Measurements from ENCODE around the gene XAGE1A.
"Not testable (repeated sequence)": the region's sequence is repeated elsewhere in the genome, so short reads cannot be mapped to it uniquely, and the experiment has no call there.

Gene XAGE1A

DNA sequence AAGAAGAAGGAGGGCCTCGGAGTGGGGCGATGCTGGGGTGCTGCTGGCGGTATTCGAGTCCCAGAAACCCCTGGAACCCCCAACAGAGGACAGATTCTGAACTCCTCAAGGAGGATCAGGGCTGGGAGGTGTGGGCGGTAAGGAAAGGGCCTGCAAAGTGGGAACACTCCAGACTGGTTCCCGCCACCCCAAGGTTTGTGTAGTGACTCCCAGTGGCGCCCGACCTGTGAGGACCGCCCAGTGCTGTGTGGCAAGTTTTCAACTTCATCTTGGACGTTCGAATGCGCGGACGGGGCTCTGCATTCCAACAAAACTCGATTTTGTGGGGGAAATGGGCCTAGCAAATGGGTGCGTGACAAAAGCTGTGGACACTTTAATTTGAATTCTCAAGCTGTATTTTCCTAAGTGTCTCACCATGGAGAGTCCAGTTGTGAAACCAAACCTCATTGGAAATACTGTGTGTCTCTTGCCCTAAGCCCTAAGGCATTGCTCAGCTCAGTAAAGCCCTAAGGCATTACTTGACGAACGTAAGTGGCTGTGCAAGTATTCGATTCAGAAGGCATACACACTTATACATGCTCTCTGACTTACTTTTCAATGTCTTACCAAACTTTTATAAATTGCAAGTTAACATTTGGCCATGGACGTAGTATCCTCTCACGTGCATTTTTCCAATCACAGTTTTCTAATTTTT is 48.7 kb downstream of the XAGE1A start:
- in situ Hi-C loops (cut with HindIII; ENCODE audit: low pct_unique_long_range_greater_than_20kb, low sequenced_read_pairs), result no loop called here
- TF ChIP-seq JUND (IDR thresholded peaks at IDR 0.05; ENCODE audit: low read depth), result no peak
- no peak for DNase-seq (ENCODE audit: low read depth in 1 of 2, low spot score in 1 of 2)

DNA sequence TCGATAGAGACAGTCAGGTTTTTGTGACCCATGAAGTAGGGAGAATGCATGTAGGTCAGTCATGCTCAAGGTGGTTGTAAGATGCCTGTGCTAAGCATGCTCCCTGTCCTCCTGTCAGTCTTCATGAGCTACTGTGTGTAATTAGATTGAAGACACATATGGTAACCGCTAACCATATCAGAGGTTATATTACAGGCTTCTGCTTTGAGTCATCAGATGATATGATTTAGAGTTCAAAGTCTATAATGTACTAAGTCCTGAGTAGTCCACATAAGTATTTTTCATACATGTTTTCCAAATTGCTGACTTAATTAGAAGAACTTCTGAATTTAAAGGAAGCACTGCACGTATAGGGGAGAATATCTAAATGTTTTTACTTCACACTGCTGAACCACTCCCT is 53.2 kb downstream of the XAGE1A start:
- DNase-seq (ENCODE audit: low read depth in 1 of 2, low spot score in 1 of 2); in situ Hi-C loops (cut with HindIII; ENCODE audit: low pct_unique_long_range_greater_than_20kb, low sequenced_read_pairs): not testable (repeated sequence)

Measured in T47D (cell line).